MM.1S (cell line): Measurements from ENCODE around the gene PCCA.

Experiments
- DNase-seq: peaks from one replicate; pipeline ENCODE4 v3.0.0-alpha.2; 2015
- H2AFZ ChIP-seq: fragments of 300-600 bp; sonication (generic); 2 replicates; pipeline ENCODE4 v1.6.0; 2016; ENCODE audit warnings: antibody characterized with exemption, low read length
- H3F3A ChIP-seq: fragments of 300-600 bp; sonication (generic); 2 replicates; pipeline ENCODE4 v1.6.1; 2016; ENCODE audit warnings: mild to moderate bottlenecking, antibody characterized with exemption, low read length, moderate library complexity, mixed read lengths; ENCODE audit not compliant: insufficient read depth
- H3K27ac ChIP-seq: fragments of 300-600 bp; sonication (generic); 2 replicates; pipeline ENCODE4 v1.5.1; 2016; ENCODE audit warnings: mild to moderate bottlenecking, low read length
- H3K27me3 ChIP-seq: fragments of 300-600 bp; sonication (generic); replicated peaks from 2 replicates; pipeline ENCODE4 v1.6.0; 2016; ENCODE audit warnings: low read length; ENCODE audit not compliant: insufficient read depth
- H3K36me3 ChIP-seq: fragments of 300-600 bp; sonication (generic); replicated peaks from 2 replicates; pipeline ENCODE4 v1.6.1; 2016; ENCODE audit warnings: mild to moderate bottlenecking, low read length, mixed read lengths; ENCODE audit not compliant: insufficient read depth
- H3K4me1 ChIP-seq: fragments of 300-600 bp; sonication (generic); 2 replicates; pipeline ENCODE4 v1.6.1; 2016; ENCODE audit warnings: low read length, mixed read lengths
- H3K4me2 ChIP-seq: fragments of 300-600 bp; sonication (generic); 2 replicates; pipeline ENCODE4 v1.6.0; 2016; ENCODE audit warnings: low read depth, low read length
- H3K4me3 ChIP-seq: fragments of 300-600 bp; sonication (generic); 2 replicates; pipeline ENCODE4 v1.5.1; 2016; ENCODE audit warnings: low read length, mixed read lengths
- H3K79me2 ChIP-seq: fragments of 300-600 bp; sonication (generic); 2 replicates; pipeline ENCODE4 v1.6.1; 2016; ENCODE audit warnings: mixed run types, low read length, mixed read lengths
- H3K9ac ChIP-seq: fragments of 300-600 bp; sonication (generic); 2 replicates; pipeline ENCODE4 v1.6.1; 2016; ENCODE audit warnings: low read length, mixed read lengths
- H3K9me2 ChIP-seq: fragments of 300-600 bp; sonication (generic); replicated peaks from 2 replicates; pipeline ENCODE4 v1.6.1; 2016; ENCODE audit warnings: mild to moderate bottlenecking, low read length, mixed read lengths; ENCODE audit not compliant: insufficient read depth
- H3K9me3 ChIP-seq: fragments of 300-600 bp; sonication (generic); replicated peaks from 2 replicates; pipeline ENCODE4 v1.6.1; 2016; ENCODE audit warnings: mild to moderate bottlenecking, low read length, mixed read lengths; ENCODE audit not compliant: insufficient read depth
- H4K20me1 ChIP-seq: fragments of 300-600 bp; sonication (generic); 2 replicates; pipeline ENCODE4 v1.6.1; 2016; ENCODE audit warnings: mild to moderate bottlenecking, low read length, moderate library complexity, mixed read lengths; ENCODE audit not compliant: insufficient read depth
- CTCF ChIP-seq: fragments of 300-600 bp; sonication (generic); IDR thresholded peaks from 2 replicates; pipeline ENCODE4 v1.5.1; 2016; ENCODE audit warnings: antibody characterized with exemption, low read length, mixed read lengths
- EZH2 ChIP-seq: fragments of 300-600 bp; sonication (generic); optimal IDR thresholded peaks from 2 replicates; pipeline ENCODE3; 2017; ENCODE audit warnings: low read depth, mild to moderate bottlenecking, antibody characterized with exemption, low read length, mixed read lengths
- EZH2phosphoT487 ChIP-seq: fragments of 300-600 bp; sonication (generic); IDR thresholded peaks from 2 replicates; pipeline ENCODE4 v1.6.1; 2018; ENCODE audit warnings: antibody characterized with exemption, low read length

The PCCA gene

GRCh38 chr13:100095498-100095897 is 6.6 kb downstream of the PCCA start:
- Histone ChIP-seq H3K27me3 (no peaks in the 10 kb centered on the region), H3K4me2 (no peak overlapping the region), H3K4me1 (no peaks in the 10 kb centered on the region), H3F3A (no peaks in the 10 kb centered on the region), H4K20me1 (no peaks in the 10 kb centered on the region), H3K9ac (no peak overlapping the region), H3K9me2 (no peaks in the 10 kb centered on the region), H2AFZ (no peak overlapping the region), H3K9me3 (no peaks in the 10 kb centered on the region), H3K27ac (no peak overlapping the region), H3K79me2 (peaks cover 21% of the 10 kb centered on the region), H3K4me3 (no peak overlapping the region), H3K36me3 (no peaks in the 10 kb centered on the region)
- TF ChIP-seq CTCF: no peak
- no peak for TF ChIP-seq EZH2
- no peak for TF ChIP-seq EZH2phosphoT487
- DNase-seq: no peak

- no peaks in the 10 kb centered on the region for H3K27me3 ChIP-seq
- no peaks in the 10 kb centered on the region for H4K20me1 ChIP-seq
- DNase-seq: no peak
- TF ChIP-seq EZH2 (no peak), EZH2phosphoT487 (no peak), CTCF (no peak)
- no peak overlapping the region for H3K27ac ChIP-seq
- no peak overlapping the region for H3K4me2 ChIP-seq
- peaks cover 13% of the 10 kb centered on the region for H3K79me2 ChIP-seq
- H3K9me2 ChIP-seq: no peaks in the 10 kb centered on the region
- H3K4me3 ChIP-seq: no peak overlapping the region
- no peaks in the 10 kb centered on the region for H3K36me3 ChIP-seq
- H3K4me1 ChIP-seq: no peaks in the 10 kb centered on the region
- no peak overlapping the region for H2AFZ ChIP-seq
- no peak overlapping the region for H3K9ac ChIP-seq
- no peaks in the 10 kb centered on the region for H3F3A ChIP-seq
- H3K9me3 ChIP-seq: no peaks in the 10 kb centered on the region
Observed at GRCh38 chr13:100096526-100096925, 7.6 kb downstream of the PCCA start.

- TF ChIP-seq EZH2: no peak
- TF ChIP-seq CTCF: no peak
- TF ChIP-seq EZH2phosphoT487: no peak
- Histone ChIP-seq H3K36me3 (no peaks in the 10 kb centered on the region), H3K4me1 (no peaks in the 10 kb centered on the region), H3K9ac (no peak overlapping the region), H3K27me3 (no peaks in the 10 kb centered on the region), H4K20me1 (no peaks in the 10 kb centered on the region), H3K4me3 (no peak overlapping the region), H3K79me2 (peaks cover 6% of the 10 kb centered on the region), H3K27ac (no peak overlapping the region), H3K9me3 (no peaks in the 10 kb centered on the region), H3K4me2 (no peak overlapping the region), H3K9me2 (no peaks in the 10 kb centered on the region), H2AFZ (no peak overlapping the region), H3F3A (no peaks in the 10 kb centered on the region)
- DNase-seq: no peak
Observed at GRCh38 chr13:100097821-100098220, 8.9 kb downstream of the PCCA start.
